Neural cell (in vitro differentiated cells): ENCODE measurements around the gene BRSK2.

Experiments used
- CTCF ChIP-seq: fragments of 450-650 bp; IDR thresholded peaks from 2 replicates; pipeline ENCODE4 v1.5.1; 2014; ENCODE audit warnings: antibody characterized with exemption, mild to moderate bottlenecking, moderate library complexity; ENCODE audit not compliant: poor library complexity, severe bottlenecking
- EP300 ChIP-seq: fragments of 450-650 bp; conservative IDR thresholded peaks from 2 replicates; pipeline ENCODE4 v1.6.1; 2014; ENCODE audit warnings: antibody characterized with exemption, mild to moderate bottlenecking, moderate library complexity; ENCODE audit not compliant: poor library complexity, severe bottlenecking

DNA sequence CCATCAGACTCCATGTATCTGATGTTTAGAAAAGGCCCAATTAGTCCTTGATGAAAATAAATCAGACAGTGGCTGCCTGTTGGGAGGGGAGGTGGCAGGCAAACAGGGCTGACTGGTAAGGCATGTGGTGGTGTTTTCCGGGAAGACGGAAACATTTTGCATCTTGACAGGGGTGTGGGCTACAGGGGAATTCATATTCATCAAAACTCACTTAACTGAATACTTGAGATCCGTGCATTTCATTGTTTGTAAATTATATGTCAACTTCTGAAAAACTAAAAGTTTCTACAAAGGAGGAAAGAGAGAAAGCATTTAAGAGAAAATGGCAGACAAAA is 107.0 kb downstream of the BRSK2 start:
- TF ChIP-seq CTCF (no peak), EP300 (no peak)
